CD4-positive, alpha-beta T cell treated with Interleukin-4 for 1 hour (primary cell): ENCODE measurements around the gene ZC3H4.

Source experiments
- DNase-seq, 2 donors: peaks; one replicate each; pipeline ENCODE4 v3.0.0-alpha.2; 2020 to 2022

Gene ZC3H4

GRCh38 chr19:47132194-47132852, 18.7 kb upstream of the ZC3H4 start:
- no peak for DNase-seq

DNA sequence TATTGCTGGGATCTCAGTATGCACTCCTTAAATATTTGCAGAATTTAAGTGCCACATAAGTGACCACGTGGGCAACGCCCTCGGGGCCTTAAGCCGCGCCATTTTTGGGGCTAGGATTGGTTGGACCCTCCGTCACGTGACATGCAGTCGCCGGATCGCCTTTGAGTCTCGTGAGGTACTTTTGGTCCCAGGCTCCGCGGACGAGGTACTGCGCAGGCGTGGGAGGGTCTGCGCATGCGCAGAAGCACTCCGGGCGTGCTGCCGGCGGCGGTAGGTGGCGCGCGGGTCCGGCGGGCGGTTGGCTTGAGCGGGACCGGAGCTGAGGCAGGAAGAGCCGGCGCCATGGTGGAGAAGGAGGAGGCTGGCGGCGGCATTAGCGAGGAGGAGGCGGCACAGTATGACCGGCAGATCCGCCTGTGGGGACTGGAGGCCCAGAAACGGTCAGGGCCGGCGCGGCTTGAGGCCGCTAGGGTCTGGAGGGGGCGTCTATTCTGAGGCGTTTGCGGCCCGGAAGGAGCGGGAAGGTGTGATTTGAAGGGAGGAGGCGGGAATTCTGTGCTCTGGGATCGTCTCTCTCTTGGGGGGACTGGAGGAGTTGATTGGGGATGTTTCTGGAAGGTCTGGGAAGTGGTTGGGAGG, 17.1 kb upstream of the ZC3H4 start, which contains the start of gene SAE1:
Gene SAE1, plus strand, starts transcription at position 247 of the 639 bp plus-strand sequence. Its CDS starts 96 bp downstream, at position 343.
- DNase-seq: peak; percentile 95 to 96

- no peak for DNase-seq
These were observed 16.6 kb upstream of the ZC3H4 start for GRCh38 chr19:47130120-47130588.

- DNase-seq: no peak
These were observed 16.0 kb upstream of the ZC3H4 start for GRCh38 chr19:47129579-47129978.

- no peak for DNase-seq
These were observed 12.0 kb upstream of the ZC3H4 start for GRCh38 chr19:47125669-47125938.

DNA sequence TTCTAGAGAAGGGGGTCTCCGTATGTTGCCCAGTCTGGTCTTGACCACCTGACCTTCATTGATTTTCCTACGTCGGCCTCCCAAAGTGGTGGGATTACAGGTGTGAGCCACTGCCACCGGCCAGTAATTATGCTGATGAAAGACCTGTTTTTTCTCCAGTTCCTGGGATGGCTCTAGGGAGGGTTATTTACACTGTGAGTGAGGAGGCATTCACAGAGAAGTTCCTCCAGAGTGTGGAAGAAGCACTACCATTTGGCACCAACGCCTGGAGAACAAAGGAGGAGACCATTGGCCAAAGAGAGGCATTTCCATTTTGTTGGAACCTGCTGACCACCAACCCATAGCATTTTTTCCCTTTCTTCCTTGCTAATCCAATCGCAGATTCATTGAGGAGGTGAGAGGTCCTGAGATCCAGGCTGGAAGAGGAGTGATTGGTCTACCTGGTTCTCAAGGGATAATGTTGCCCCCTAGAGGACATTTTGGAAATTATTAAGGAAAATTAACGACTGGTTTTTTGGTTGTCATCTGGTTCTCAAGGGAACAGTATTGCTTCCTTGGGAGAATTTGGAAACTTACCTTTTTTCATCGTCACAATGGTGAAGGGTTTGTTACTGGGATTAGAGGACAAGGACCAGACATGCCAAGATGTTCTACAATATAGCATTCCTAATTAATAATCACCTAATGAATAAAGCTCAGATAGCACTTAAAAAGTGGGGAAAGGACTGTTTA, 11.5 kb upstream of the ZC3H4 start:
- peak; percentile 16 to 76 for DNase-seq

DNA sequence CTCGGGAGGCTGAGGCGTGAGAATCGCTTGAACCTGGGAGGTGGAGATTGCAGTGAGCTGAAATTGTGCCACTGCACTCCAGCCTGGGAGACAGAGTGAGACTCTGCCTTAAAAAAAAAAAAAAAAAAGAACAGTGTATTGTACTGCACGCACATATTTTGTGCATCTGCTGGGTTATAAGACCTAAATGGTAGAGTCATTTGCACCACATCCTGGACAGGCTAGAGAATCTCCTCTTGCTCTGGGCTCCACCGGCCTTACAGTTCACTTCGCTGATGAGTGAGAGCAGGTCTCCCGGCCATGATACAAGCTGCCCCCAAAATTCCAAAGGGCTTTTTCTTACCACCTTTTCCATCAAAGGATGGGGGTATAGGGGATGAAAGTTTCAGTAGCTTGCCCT, 9.8 kb upstream of the ZC3H4 start:
- DNase-seq: no peak

DNA sequence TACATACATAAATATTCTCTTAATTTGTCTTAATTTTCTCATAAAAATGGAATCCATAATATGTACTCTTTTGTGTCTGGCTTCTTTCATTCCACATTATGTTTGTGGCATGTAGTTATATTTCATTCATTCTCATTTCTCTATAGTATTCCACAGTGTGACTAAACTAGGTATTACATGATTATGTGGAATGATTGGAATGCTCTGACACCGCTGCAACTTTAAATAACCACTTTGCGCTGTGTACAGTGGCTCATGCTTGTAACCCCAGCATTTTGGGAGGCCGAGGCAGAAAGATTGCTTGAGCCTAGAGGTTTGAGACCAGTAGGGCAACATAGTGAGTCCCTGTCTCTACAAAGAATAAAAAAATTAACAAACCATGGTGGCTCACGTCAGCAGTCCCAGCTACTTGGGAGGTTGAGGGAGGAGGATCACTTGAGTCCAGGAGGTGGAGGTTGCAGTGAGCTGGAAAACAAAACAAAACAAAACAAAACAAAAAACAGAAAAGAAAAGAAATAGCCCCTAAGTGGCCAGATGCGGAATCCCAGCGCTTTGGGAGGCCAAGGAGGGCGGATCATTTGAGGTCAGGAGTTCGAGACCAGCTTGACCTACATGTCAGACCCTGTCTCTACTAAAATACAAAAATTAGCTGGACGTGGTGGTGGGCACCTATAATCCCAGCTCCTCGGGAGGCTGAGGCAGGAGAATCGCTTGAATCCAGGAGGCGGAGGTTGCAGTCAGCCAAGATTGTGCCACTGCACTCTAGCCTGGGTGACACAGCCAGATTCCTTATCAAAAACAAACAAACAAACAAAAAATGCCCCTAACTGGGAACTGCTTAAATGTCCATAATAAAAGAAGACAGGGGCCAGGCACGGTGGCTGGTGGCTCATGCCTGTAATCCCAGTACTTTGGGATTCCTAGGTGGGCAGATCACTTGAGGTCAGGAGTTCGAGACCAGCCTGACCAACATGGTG, 9.1 kb upstream of the ZC3H4 start:
- DNase-seq: no peak

- DNase-seq: no peak
These were observed 7.0 kb upstream of the ZC3H4 start for GRCh38 chr19:47120470-47121067.

GRCh38 chr19:47113850-47114651, 475 bp upstream of the ZC3H4 start:
- DNase-seq: no peak

- peak; percentile 93 to 94 for DNase-seq
These were observed 1.2 kb downstream of the ZC3H4 start for GRCh38 chr19:47112166-47112996.

DNA sequence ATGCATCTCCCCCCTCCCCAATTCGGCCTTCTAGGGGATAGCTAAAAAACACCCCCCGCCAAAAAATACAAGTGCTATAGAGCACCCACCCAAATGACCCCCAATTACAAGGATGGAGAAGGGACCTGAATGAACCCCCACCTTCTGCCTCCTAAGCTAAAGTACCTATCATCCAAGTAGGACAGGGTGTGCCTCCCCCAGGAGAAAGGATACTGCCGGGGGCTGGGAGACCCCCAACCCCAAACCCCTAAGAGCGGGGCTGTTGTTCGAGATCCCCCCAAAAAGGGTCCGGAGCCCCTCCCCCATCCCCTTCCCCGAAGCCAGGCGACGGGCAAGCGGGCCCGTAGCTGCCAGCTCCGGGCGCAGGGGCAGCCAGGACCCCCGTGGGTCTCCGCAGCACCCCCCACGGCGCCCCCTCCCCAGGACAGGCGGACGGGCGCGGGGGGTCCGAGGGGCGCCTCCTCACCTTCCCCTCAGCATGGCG, 1.9 kb downstream of the ZC3H4 start:
- no peak for DNase-seq

- DNase-seq: peak; percentile 62 to 64
These were observed 2.5 kb downstream of the ZC3H4 start for GRCh38 chr19:47111006-47111621.

DNA sequence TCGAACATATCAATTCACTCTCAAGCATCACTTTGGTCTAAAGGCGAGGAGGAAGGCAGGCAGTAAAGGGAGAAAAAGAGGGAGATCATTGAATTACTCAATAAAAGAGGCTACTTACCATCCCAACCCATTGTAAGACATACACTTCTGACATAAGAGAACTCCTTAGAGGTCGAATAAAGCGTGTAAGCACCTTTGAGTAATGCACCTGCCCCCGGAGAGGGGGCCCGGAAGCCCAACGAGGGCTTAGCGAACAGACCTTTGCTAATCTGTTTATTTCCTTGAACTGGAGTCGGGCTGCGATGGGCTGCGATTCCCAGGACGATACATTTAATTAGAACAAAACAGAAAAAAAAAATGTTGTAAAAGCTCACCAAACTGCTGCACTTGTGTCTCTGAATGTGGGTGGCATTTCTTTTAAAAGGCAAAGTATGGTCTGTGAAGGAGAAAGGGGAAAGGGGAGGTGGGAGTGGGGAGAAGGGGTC, 3.0 kb downstream of the ZC3H4 start:
- DNase-seq: peak; percentile 56 to 63

- DNase-seq: peak; percentile 62 to 71
These were observed 3.8 kb downstream of the ZC3H4 start for GRCh38 chr19:47109541-47110375.

DNA sequence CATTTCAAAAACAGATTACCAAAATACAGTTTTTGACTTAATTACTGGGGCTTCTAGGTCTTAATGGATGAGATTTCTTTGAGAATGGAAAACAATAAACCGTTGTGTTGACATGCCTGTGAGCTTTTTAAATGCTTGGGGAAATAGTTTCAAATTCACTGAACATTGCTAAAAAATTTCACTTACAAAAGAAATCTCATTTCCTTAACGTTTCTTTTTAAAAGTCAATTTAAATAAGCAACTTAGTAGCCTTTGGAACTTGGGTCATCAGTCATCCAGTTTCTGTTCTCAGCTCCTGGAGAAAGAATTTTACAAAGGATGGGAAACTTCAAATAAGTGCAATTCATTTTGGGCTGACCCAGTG, 4.4 kb downstream of the ZC3H4 start:
- DNase-seq: no peak

DNA sequence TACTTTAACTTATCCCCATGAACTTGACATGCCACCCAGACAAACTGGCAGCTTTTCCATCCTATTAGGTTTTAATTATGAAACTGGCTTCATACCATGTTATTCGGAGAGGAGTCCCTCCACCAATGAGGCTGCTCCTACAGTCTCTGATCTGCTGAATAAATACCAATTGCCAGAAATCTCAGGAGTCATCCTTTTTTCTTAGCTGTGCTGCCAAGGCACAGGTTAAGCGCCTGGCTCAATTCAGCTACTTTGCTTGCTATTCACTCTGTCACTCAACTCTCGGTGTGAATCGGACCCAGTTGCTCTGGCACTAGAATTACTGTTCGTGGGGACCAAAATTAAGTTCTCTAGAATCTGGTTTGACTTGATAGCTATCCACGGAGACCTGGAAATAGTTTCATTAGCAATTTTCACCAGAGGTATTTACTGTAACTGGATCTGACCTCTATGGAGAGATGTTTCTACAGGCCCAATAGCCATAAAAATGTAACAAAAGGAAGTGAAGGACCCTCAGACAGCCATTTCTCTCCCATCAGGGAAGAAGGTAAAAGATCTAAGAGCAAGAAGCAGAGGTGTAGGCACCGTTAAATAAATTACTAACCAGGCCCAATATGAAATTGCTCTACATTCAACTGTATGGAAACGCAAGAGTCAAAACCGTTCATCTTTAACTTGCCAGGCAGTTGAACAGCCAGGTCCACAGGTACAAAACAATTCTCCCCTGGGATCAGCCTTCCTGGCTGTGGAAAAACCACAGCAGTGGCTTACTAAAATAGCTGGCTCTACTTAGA, 5.4 kb downstream of the ZC3H4 start:
- DNase-seq: peak in 1 of 2 donors; percentile 26
